Neural cell (in vitro differentiated cells): ENCODE data around the gene SEPTIN5.

Experiments
- CTCF ChIP-seq: fragments of 450-650 bp; IDR thresholded peaks from 2 replicates; pipeline ENCODE4 v1.5.1; 2014; ENCODE audit warnings: antibody characterized with exemption, mild to moderate bottlenecking, moderate library complexity; ENCODE audit not compliant: poor library complexity, severe bottlenecking
- EP300 ChIP-seq: fragments of 450-650 bp; conservative IDR thresholded peaks from 2 replicates; pipeline ENCODE4 v1.6.1; 2014; ENCODE audit warnings: antibody characterized with exemption, mild to moderate bottlenecking, moderate library complexity; ENCODE audit not compliant: poor library complexity, severe bottlenecking
- EZH2 ChIP-seq: fragments of 200-600, 300-800 bp; shearing (Covaris generic), sonication (generic); IDR thresholded peaks from 2 replicates; pipeline ENCODE4 v1.6.1; 2014; ENCODE audit warnings: antibody characterized with exemption, low read length, borderline replicate concordance, mild to moderate bottlenecking; ENCODE audit not compliant: insufficient read depth, poor library complexity, severe bottlenecking
- MXI1 ChIP-seq: fragments of 450-650 bp; conservative IDR thresholded peaks from 2 replicates; pipeline ENCODE4 v1.6.1; 2014; ENCODE audit warnings: antibody characterized with exemption, mild to moderate bottlenecking; ENCODE audit not compliant: poor library complexity, severe bottlenecking
- POLR2AphosphoS5 ChIP-seq: IDR thresholded peaks from 2 replicates; pipeline ENCODE4 v1.6.1; 2012
- RAD21 ChIP-seq: fragments of 450-650 bp; conservative IDR thresholded peaks from 2 replicates; pipeline ENCODE4 v1.6.1; 2014; ENCODE audit warnings: antibody characterized with exemption, mild to moderate bottlenecking, moderate library complexity
- REST ChIP-seq: IDR thresholded peaks from 2 replicates; pipeline ENCODE4 v1.6.1; 2012; ENCODE audit warnings: borderline replicate concordance
- SMC3 ChIP-seq: fragments of 450-650 bp; conservative IDR thresholded peaks from 2 replicates; pipeline ENCODE4 v1.6.1; 2014; ENCODE audit warnings: antibody characterized with exemption, mild to moderate bottlenecking, moderate library complexity; ENCODE audit not compliant: poor library complexity
- TAF1 ChIP-seq: IDR thresholded peaks from 2 replicates; pipeline ENCODE4 v1.6.1; 2012; ENCODE audit warnings: low read depth

DNA sequence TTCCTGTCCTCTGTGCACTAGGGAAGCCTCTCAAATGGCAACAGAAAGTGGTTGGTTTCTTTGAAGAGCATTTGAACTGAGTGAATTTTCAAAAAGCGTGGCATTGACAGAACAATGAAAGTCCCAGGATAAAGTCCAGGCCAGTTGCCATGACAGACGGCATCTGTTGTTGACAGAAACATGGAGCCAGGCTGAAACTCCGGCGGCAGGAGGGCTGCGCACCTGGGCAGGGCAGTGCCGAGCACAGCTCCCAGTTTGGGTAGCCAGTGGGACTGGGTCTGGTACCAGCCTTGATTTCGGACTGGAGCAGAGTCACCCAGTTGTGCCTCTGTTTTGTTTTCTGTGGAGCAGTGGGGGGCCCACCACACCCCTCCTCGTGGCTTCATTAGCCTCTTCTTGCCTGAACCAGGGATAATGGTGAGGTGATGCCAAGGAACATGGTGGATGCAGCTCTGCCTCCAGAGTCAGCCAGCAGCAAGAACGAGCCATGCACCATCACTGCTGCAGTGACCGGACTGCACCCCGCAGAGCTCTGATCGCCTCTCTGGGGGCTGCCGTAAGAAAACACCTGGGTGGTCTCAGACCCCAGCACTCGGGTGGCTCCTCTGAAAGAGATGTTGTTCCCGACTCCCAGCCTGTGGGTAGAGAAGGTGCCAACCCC is 9.8 kb upstream of the SEPTIN5 start:
- TF ChIP-seq REST (no peak), CTCF (no peak), EZH2 (no peak), MXI1 (no peak), EP300 (no peak), POLR2AphosphoS5 (no peak), SMC3 (no peak), TAF1 (no peak), RAD21 (no peak)
